B cell (primary cell): ENCODE measurements around the gene GPR62. TPM values are rescaled to one million over a fixed set of nuclear protein-coding genes. Genes with fewer than 3 reads are reported as not detected.

Experiments used
- ATAC-seq: fragments of 200-7000 bp; cut with Tn5 transposase; one replicate; pipeline ENCODE4 v1.10.0; 2021; ENCODE audit warnings: low read depth, mild to moderate bottlenecking, moderate number of reproducible peaks, moderate library complexity
- CTCF ChIA-PET: fragments of 350-600 bp; sonication (Branson Sonifier 250); formaldehyde crosslinking; loops from one replicate; lab custom pipeline; 2021; ENCODE audit warnings: antibody characterized with exemption, inconsistent platforms; lab: Charles Lee
- POLR2A ChIA-PET: fragments of 350-600 bp; sonication (Branson Sonifier 250); formaldehyde crosslinking; loops from one replicate; lab custom pipeline; 2021; ENCODE audit warnings: antibody characterized with exemption; lab: Charles Lee
- DNase-seq: peaks from one replicate; pipeline ENCODE4 v3.0.0; 2013
- H2AFZ ChIP-seq: 2 replicates; pipeline ENCODE4 v1.6.1; 2012; ENCODE audit warnings: mild to moderate bottlenecking, low read depth, low read length; ENCODE audit not compliant: insufficient read depth, poor library complexity, severe bottlenecking
- H3K27ac ChIP-seq, 2 donors: 1 replicate in 1 of 2; 2 replicates in 1 of 2; pipeline ENCODE4 v1.5.1; 2012 to 2013; ENCODE audit warnings: low read length in 2 of 2, mild to moderate bottlenecking in 2 of 2, moderate library complexity in 1 of 2
- H3K27me3 ChIP-seq, 4 experiments: fragments of 200-600 bp in 1 of 4; sonication (generic) in 1 of 4; replicated peaks in 1 of 4; 1 replicate in 2 of 4; 2 replicates in 2 of 4; pipeline versions ENCODE4 v1.6.1 to v1.7.0; 2013 to 2016; ENCODE audit warnings: low read length in 3 of 4, mild to moderate bottlenecking in 2 of 4, mixed read lengths in 1 of 4, moderate library complexity in 1 of 4; ENCODE audit not compliant: insufficient read depth in 4 of 4, control insufficient read depth in 3 of 4; ENCODE audit errors: control extremely low read depth in 1 of 4
- H3K36me3 ChIP-seq, 2 experiments: replicated peaks in 1 of 2; 1 replicate in 1 of 2; 2 replicates in 1 of 2; pipeline versions ENCODE4 v1.6.1 to v1.7.1; 2013; ENCODE audit warnings: low read length in 1 of 2; ENCODE audit not compliant: insufficient read depth in 2 of 2, control insufficient read depth in 1 of 2; ENCODE audit errors: control extremely low read depth in 1 of 2, extremely low read depth in 1 of 2
- H3K4me1 ChIP-seq, 2 donors: fragments of 200-600 bp in 1 of 2; sonication (generic) in 1 of 2; 1 replicate in 1 of 2; 2 replicates in 1 of 2; pipeline versions ENCODE4 v1.5.1 to v1.6.1; 2013 to 2017; ENCODE audit warnings: low read length in 2 of 2; ENCODE audit not compliant: control insufficient read depth in 2 of 2, insufficient read depth in 2 of 2
- H3K4me2 ChIP-seq: replicated peaks from 2 replicates; pipeline ENCODE3; 2012; ENCODE audit warnings: mild to moderate bottlenecking, low read depth, low read length; ENCODE audit not compliant: poor library complexity, severe bottlenecking
- H3K4me3 ChIP-seq, 5 experiments: fragments of 200-600 bp in 1 of 5; sonication (generic) in 1 of 5; 1 replicate in 3 of 5; 2 replicates in 2 of 5; pipeline versions ENCODE4 v1.5.1 to v1.7.0; 2011 to 2016; ENCODE audit warnings: low read length in 4 of 5, mild to moderate bottlenecking in 4 of 5, low read depth in 2 of 5, control low read depth in 1 of 5, moderate library complexity in 1 of 5; ENCODE audit not compliant: insufficient read depth in 1 of 5; ENCODE audit errors: control extremely low read depth in 1 of 5, extremely low read depth in 1 of 5
- H3K79me2 ChIP-seq: fragments of 200-600 bp; sonication (generic); one replicate; pipeline ENCODE4 v1.6.0; 2016; ENCODE audit warnings: low read length; ENCODE audit not compliant: control insufficient read depth, insufficient read depth
- H3K9ac ChIP-seq: fragments of 200-600 bp; sonication (generic); 2 replicates; pipeline ENCODE4 v1.6.1; 2017; ENCODE audit warnings: mild to moderate bottlenecking, low read length, moderate library complexity
- H3K9me3 ChIP-seq, 3 donors: one replicate each; pipeline versions ENCODE4 v1.6.1 to v1.7.1; 2013; ENCODE audit warnings: low read length in 2 of 3; ENCODE audit not compliant: control insufficient read depth in 2 of 3, insufficient read depth in 1 of 3; ENCODE audit errors: control extremely low read depth in 1 of 3
- H4K20me1 ChIP-seq: 2 replicates; pipeline ENCODE4 v1.6.0; 2012; ENCODE audit warnings: mild to moderate bottlenecking, low read length; ENCODE audit not compliant: insufficient read depth, control insufficient read depth, poor library complexity, severe bottlenecking
- H3K27ac Mint-ChIP-seq: one replicate; pipeline ENCODE4 v1.8.0; 2021; ENCODE audit warnings: mixed read lengths
- H3K27me3 Mint-ChIP-seq: one replicate; pipeline ENCODE4 v1.8.0; 2021; ENCODE audit warnings: mixed read lengths
- H3K4me1 Mint-ChIP-seq: one replicate; pipeline ENCODE4 v1.8.0; 2021; ENCODE audit warnings: mixed read lengths
- H3K4me3 Mint-ChIP-seq: one replicate; pipeline ENCODE4 v1.8.0; 2021; ENCODE audit warnings: mixed read lengths
- H3K9me3 Mint-ChIP-seq: one replicate; pipeline ENCODE4 v1.8.0; 2022; ENCODE audit warnings: mixed read lengths; ENCODE audit not compliant: insufficient read depth
- CTCF ChIP-seq: fragments of 200-600 bp; IDR thresholded peaks from one replicate; pipeline ENCODE4 v1.8.0; 2022; ENCODE audit warnings: antibody characterized with exemption, mild to moderate bottlenecking
- EZH2 ChIP-seq: IDR thresholded peaks from 2 replicates; pipeline ENCODE4 v1.6.1; 2012; ENCODE audit warnings: borderline replicate concordance, low read depth, mild to moderate bottlenecking, moderate library complexity, low read length; ENCODE audit not compliant: insufficient read depth, poor library complexity, severe bottlenecking
- WGBS: methylation state at CpG from one replicate; pipeline ENCODE4 v1.1.5; 2013; ENCODE audit warnings: missing lambda C conversion rate; ENCODE audit not compliant: insufficient coverage; 5-methylcytosine and 5-hydroxymethylcytosine counted together
- intact Hi-C: fragments of 100-400 bp; cut with micrococcal nuclease; formaldehyde crosslinking; loops from one replicate; pipeline ENCODE4 v1.10.0; 2022
- polyA plus RNA-seq: library from polyadenylated mRNA; depleted of rRNA; stranded (reverse); fragments of >200 nt; gene quantifications from 2 replicates; pipeline ENCODE4 v1.2.3, GENCODE V29; 2012
- total RNA-seq, 2 donors: library from RNA; stranded (reverse); fragments of 120-200 nt in 1 of 2; gene quantifications; 1 replicate in 1 of 2; 2 replicates in 1 of 2; pipeline versions ENCODE4 v1.2.3 to v1.2.4, GENCODE V29; 2013 to 2022

Gene GPR62
- total and polyA plus RNA-seq, 2 donors (not counting 1 experiment from before 2014, with no cell fraction given): not detected

- TF ChIP-seq EZH2 (no peak), CTCF (no peak)
- no peaks in the 10 kb centered on the region for H3K9me3 Mint-ChIP-seq
- no peaks in the 10 kb centered on the region for H3K36me3 ChIP-seq
- no peak overlapping the region for H3K9ac ChIP-seq
- H3K27me3 Mint-ChIP-seq: peaks cover 4% of the 10 kb centered on the region
- H3K4me1 ChIP-seq: peaks cover 7 to 10% of the 10 kb centered on the region in 2 donors
- H3K4me3 Mint-ChIP-seq: no peak overlapping the region
- peaks cover 5% of the 10 kb centered on the region for H3K4me1 Mint-ChIP-seq
- no peaks in the 10 kb centered on the region for H3K79me2 ChIP-seq
- no peak overlapping the region for H2AFZ ChIP-seq
- intact Hi-C loops: no loop called here
- DNase-seq (no peak), ATAC-seq (no peak)
- WGBS: over 99% methylated on average over 11 of the region's 20 CpGs
- H3K27ac Mint-ChIP-seq: no peak overlapping the region
- no peak overlapping the region for H3K4me3 ChIP-seq
- CTCF ChIA-PET: interaction anchor here (0.9 kb wide), 1 partner anchor 15 kb away, joined by 3 read pairs; the partner anchor contains the start of gene ABHD14B
- peaks cover 0 to 6% (median 0%) of the 10 kb centered on the region in 3 donors for H3K9me3 ChIP-seq
- peaks cover 0 to 23% (median 14%) of the 10 kb centered on the region in 4 experiments for H3K27me3 ChIP-seq
- no peaks in the 10 kb centered on the region for H4K20me1 ChIP-seq
- H3K27ac ChIP-seq: no peak overlapping the region
- POLR2A ChIA-PET: interaction anchor here (0.6 to 1.3 kb wide), 4 partner anchors 10 to 170 kb away, joined by 3 to 7 read pairs (median 4); partner anchors contain the start of gene ABHD14B
- no peak overlapping the region for H3K4me2 ChIP-seq
These were observed 3.7 kb downstream of the GPR62 start for GRCh38 chr3:51958603-51959521.
